ENCODE results near the gene SFTPA2.
"Not testable (repeated sequence)": the region's sequence is repeated elsewhere in the genome, so short reads cannot be mapped to it uniquely, and the experiment has no call there.

SFTPA2 gene

DNA sequence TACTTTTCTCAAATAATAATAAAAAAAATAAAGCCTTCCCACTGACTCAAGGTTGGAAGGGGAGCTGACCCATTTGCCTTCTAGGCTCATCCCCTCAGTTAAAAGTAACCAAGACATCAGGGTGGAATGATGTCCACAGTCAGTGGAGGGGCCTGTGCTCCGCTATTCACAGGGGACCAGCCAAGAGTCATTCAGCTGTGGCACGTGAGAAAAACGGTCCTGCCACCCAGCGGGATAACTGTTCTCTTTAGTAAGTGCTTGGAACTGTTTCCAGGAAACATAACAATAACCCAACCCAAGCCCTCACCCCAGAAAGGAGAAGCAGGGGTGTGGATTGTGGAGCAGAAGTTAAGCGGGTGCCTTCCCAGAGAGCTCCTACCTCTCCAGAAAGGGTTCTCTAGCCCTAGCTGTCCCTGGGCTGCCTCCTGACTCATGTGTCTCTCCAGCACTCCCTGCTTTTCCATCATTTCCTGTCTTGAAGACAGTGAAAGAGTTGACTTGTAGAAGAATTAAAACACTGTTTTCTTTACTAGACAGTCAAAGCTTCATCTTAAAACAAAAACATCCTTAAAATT, 50.2 kb downstream of the SFTPA2 start:
- DNase-seq = not testable (repeated sequence)

DNA sequence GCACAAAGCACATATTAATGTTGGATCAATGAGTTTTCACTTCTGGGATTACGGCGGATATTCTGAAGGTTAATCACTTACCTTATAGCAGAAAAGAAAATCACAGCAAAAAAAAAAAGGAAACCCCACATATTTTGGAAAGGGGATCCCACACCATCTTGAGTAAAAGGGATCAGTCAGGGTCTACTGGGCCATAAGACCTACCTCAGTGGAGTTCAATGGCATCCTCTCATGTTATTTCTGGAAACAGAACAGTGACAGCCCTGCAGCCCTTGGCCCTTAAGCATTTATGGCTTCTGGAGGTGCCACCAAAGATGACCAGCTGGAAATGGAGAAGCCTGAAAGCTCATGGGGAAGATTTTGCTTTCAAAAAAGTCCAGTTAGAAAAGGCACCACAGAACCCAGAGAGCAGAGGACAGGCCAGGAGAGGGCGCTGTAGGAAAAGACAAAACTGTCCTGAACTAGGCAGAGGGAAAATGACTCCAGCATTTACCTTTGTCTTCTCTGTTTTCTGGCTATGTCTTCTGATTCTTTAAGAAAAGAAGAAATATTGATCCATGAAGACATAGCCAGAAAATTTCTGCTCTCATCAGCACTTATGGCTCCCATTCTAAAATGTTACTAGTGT, 50.8 kb downstream of the SFTPA2 start:
- DNase-seq = not testable (repeated sequence)

DNA sequence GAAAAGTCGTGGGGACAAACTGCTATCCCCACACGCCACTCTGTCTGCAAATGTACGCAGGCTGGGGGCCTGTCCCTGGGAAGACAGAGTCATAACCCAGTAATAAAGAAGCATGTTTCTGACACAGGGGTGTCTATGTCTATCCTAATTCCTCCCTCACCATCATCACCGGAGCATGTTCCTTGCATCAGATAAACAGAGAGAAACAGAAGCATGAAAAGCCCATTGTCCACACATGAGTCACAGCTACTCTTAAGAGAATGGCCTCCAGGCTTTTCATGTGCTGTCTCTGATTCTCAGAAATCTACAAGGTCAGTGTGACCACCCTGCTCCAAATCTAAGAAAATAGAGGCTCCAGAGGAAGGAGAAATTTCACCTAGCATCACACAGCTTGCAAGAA, 52.0 kb downstream of the SFTPA2 start:
- not testable (repeated sequence) for DNase-seq

DNA sequence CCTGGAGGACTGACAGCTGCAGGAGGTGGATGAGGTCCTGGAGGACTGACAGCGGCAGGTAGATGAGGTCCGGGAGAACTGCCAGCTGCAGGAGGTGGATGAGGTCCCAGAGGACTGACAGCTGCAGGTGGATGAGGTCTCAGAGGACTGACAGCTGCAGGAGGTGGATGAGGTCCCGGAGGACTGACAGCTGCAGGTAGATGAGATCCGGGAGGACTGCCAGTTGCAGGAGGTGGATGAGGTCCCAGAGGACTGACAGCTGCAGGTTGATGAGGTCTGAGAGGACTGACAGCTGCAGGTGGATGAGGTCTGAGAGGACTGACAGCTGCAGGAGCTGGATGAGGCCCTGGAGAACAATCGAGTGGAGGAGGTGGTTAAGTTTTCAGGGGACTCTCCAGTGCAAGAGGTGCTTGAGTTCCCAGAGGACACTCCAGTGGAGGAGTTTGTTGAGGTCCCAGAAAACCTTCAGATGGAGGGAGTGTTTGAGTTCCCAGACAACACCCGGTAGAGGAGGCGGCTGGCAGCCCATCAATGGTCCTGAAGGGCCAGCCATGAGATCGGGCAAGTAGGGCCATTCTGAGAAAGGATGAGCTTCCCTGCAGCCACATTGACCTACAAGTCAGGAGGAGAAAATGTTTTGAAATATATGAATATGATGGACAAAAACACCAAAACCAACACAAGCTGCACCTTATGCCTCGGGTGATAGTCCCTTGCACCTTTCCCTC, 52.6 kb downstream of the SFTPA2 start:
- peak; percentile 91 for DNase-seq
